Measurements from ENCODE around the gene AVEN. TPM values are rescaled to one million over a fixed set of nuclear protein-coding genes. Genes with fewer than 3 reads are reported as not detected.

The AVEN gene
- total RNA-seq (2016; rRNA removed; fragmentation: Illumina TruSeq; extraction: Trizol) (16.8 and 17.5 TPM in 2 replicates), polyA plus RNA-seq (2011; rRNA removed) (4.4 TPM in 2 replicates), polyA minus RNA-seq (2011; rRNA and poly(A)+ RNA removed; ENCODE audit: low replicate concordance) (2.5 and 3.3 TPM in 2 replicates), Bru-seq, nascent RNA (percentile 55 among the genes with signal in this experiment), BruChase-seq, experiment 1, labeled RNA remaining after a 6-hour chase (percentile 51 among the genes with signal in this experiment), BruChase-seq, experiment 2, labeled RNA remaining after a 2-hour chase (percentile 55 among the genes with signal in this experiment)
- 21.7 and 24.7 TPM in 2 replicates for total RNA-seq (2016; cell fraction: cytosol; rRNA removed; fragmentation: Illumina TruSeq; extraction: Trizol; ENCODE audit: low read depth)
- 16.9 and 17.0 TPM in 2 replicates for total RNA-seq (2016; cell fraction: insoluble cytoplasmic fraction; rRNA removed; fragmentation: Illumina TruSeq; extraction: Trizol)
- total RNA-seq (2016; cell fraction: membrane; rRNA removed; fragmentation: Illumina TruSeq; extraction: Trizol) = 25.4 and 28.9 TPM in 2 replicates
- total RNA-seq (2016; cell fraction: nucleus; rRNA removed; fragmentation: Illumina TruSeq; extraction: Trizol) = 10.3 and 14.0 TPM in 2 replicates
- polyA plus RNA-seq (2011; cell fraction: cytosol; rRNA removed) = 2.6 and 4.1 TPM in 2 replicates
- 1.2 and 1.6 TPM in 2 replicates for polyA plus RNA-seq (2011; cell fraction: nucleus; rRNA removed)
- polyA plus RNA-seq (2012) = 6.1 and 6.3 TPM in 2 replicates
- polyA plus RNA-seq (2016; cell fraction: cytosol; fragmentation: Illumina TruSeq; extraction: Trizol; ENCODE audit: low read depth) = 25.6 and 26.7 TPM in 2 replicates
- 15.3 and 17.2 TPM in 2 replicates for polyA plus RNA-seq (2016; cell fraction: insoluble cytoplasmic fraction; fragmentation: Illumina TruSeq; extraction: Trizol; ENCODE audit: low read depth)
- 22.7 and 24.1 TPM in 2 replicates for polyA plus RNA-seq (2016; cell fraction: membrane; fragmentation: Illumina TruSeq; extraction: Trizol; ENCODE audit: low read depth)
- 8.5 and 10.3 TPM in 2 replicates for polyA plus RNA-seq (2016; cell fraction: nucleus; fragmentation: Illumina TruSeq; extraction: Trizol; ENCODE audit: insufficient read depth, low read depth)
- 1.1 and 1.6 TPM in 2 replicates for polyA minus RNA-seq (2011; cell fraction: cytosol; rRNA and poly(A)+ RNA removed)
- polyA minus RNA-seq (2011; cell fraction: nucleus; rRNA and poly(A)+ RNA removed) = 4.6 and 6.1 TPM in 2 replicates
- long read RNA-seq, experiment 1, partial matches to known transcripts = 0 of 3 reads
- long read RNA-seq, experiment 1, other reads (novel, unspliced or antisense) = 2 of 3 reads
- long read RNA-seq, experiment 2, transcript AVEN-201 (6 exons, 1,605 nt) = major isoform, 29 of 42 reads
- long read RNA-seq, experiment 2, partial matches to known transcripts = 10 of 42 reads
- long read RNA-seq, experiment 2, other reads (novel, unspliced or antisense) = 3 of 42 reads

GRCh38 chr15:34038871-34039789 lies at the start of gene AVEN:
Gene AVEN (minus strand): TSS chr15:34039204. CDS start chr15:34039046, 158 bp downstream.
- 2% methylated on average over 43 of the region's 82 CpGs for WGBS (ENCODE audit: low lambda C conversion rate)
- TF ChIP-seq ZBTB2 (CRISPR knock-in tag; IDR thresholded peaks at IDR 0.05; ENCODE audit: low read depth) = peak; percentile 77; the same call in 1 of the 2 replicates
- TF ChIP-seq ZIK1 (CRISPR knock-in tag; IDR thresholded peaks at IDR 0.05; ENCODE audit: borderline replicate concordance, low read depth) = peak; percentile 16; the same call in 1 of the 2 replicates
- peak; percentile 39; the same call in 1 of the 2 replicates for TF ChIP-seq HDAC1 (CRISPR knock-in tag; IDR thresholded peaks at IDR 0.05)
- 0 out of 2 replicates have a peak, but pooled peaks have one; percentile 8 for TF ChIP-seq ZNF574 (CRISPR knock-in tag; IDR thresholded peaks at IDR 0.05)
- TF ChIP-seq TOPORS (CRISPR knock-in tag; IDR thresholded peaks at IDR 0.05) = no peak
- TF ChIP-seq THAP11 (CRISPR knock-in tag; IDR thresholded peaks at IDR 0.05) = 0 out of 2 replicates have a peak, but pooled peaks have one; percentile 28
- TF ChIP-seq ZKSCAN5 (CRISPR knock-in tag; IDR thresholded peaks at IDR 0.05) = no peak

More at GRCh38 chr15:34038871-34039789, at the start of gene AVEN:
- H3K79me2 ChIP-seq (ENCODE audit: insufficient read depth, low read length) = peaks cover 4% of the 10 kb centered on the region
- intact Hi-C loops (cut with micrococcal nuclease; ENCODE audit: unreplicated experiment) (no loop called here), in situ Hi-C loops (cut with HindIII; ENCODE audit: extremely low pct_ligation_motif_present, low pct_unique_long_range_greater_than_20kb) (no loop called here)
- H3K36me3 ChIP-seq (replicated peaks in 1 of 2; ENCODE audit: control insufficient read depth in 1 of 2, insufficient read depth in 2 of 2, low read length in 2 of 2) = no peaks in the 10 kb centered on the region
- CTCF ChIA-PET (ENCODE audit: low intra/inter-chr PET ratio, low total read pairs) = no interaction called here
- H3K4me1 ChIP-seq (ENCODE audit: insufficient read depth, low read length) = peaks cover 31% of the 10 kb centered on the region
- H3K27ac ChIP-seq (ENCODE audit: extremely low read length, insufficient read depth, low read length) = peak within 1 kb of the TSS; percentile 83
- H3K9ac ChIP-seq (ENCODE audit: insufficient read depth, low read depth, low read length) = peak within 1 kb of the TSS; percentile 79
- no peaks in the 10 kb centered on the region for H4K20me1 ChIP-seq (ENCODE audit: insufficient read depth, low read length)
- POLR2A ChIA-PET = interaction anchor here (1.1 kb wide), 1 partner anchor 170 kb away, joined by 6 read pairs; the partner anchor contains the start of gene KATNBL1
- DNase-seq (ENCODE audit: low spot score) (no peak), ATAC-seq (peak; percentile 51), FAIRE-seq (peak; percentile 8)
- H3K4me3 ChIP-seq (replicated peaks in 1 of 3; ENCODE audit: insufficient read depth in 1 of 3, low read depth in 2 of 3, low read length in 3 of 3) = peak within 1 kb of the TSS; percentile 79 to 96 (median 93)
- H3K4me2 ChIP-seq (ENCODE audit: low read depth, low read length) = peak within 1 kb of the TSS; percentile 80
- H3K9me3 ChIP-seq (ENCODE audit: low read length) = no peaks in the 10 kb centered on the region
- H3K27me3 ChIP-seq (ENCODE audit: control insufficient read depth in 1 of 2, insufficient read depth in 2 of 2, low read length in 2 of 2) = no peaks in the 10 kb centered on the region; a peak in 1 of 5 replicates
- H2AFZ ChIP-seq (ENCODE audit: low read length) = peak within 1 kb of the TSS; percentile 25
- BruUV-seq (replicated peaks) = TSS peak; percentile 84

All from HepG2 (cell line).